GM21360 (cell line): ENCODE data around the gene CELA2B.
"Not testable (repeated sequence)": the region's sequence is repeated elsewhere in the genome, so short reads cannot be mapped to it uniquely, and the experiment has no call there.

Experiments
- ATAC-seq: cut with Tn5 transposase; IDR thresholded peaks from one replicate; pipeline ENCODE4 v1.9.1; 2021; ENCODE audit warnings: mild to moderate bottlenecking, moderate library complexity; ENCODE audit not compliant: unreplicated experiment

CELA2B gene

DNA sequence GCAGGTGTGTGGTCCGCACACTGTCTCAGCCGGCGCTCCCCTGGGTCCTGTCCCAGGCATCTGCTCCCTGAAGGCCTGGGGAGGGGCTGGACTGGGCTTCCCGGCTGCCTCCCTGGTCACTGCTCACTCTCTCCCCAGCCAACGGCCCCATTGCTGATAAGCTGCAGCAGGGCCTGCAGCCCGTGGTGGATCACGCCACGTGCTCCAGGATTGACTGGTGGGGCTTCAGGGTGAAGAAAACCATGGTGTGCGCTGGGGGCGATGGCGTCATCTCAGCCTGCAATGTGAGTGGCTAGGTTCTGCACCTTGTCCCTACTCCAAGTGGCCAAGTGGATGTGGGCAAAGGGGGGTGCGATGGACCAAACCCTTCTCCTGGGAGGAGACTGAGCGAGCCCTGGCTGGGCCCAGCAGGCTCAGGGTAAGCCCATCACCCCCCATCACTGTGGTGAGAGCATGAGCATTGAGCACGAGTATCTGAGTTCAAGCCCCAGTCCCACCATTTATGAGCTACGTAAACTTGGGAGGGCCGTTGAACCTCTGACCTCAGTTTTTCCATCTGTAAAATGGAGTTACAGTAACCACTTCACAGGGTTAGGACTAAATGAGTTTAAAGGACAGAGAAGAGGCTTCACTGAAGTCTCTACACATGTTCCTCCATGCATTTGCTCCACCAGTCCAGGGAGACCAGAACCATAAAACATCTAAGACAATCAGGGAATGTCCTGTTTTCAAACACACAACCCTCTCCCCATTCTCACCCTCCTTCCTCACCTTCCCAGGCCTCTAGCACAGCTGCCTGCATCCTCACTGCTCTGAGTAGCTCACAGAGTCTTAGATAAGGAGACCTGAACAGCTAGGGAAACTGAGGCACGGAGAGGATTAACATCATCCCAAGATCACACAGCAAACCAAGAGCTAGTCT, 31.2 kb upstream of the CELA2B start:
- no peak for ATAC-seq

DNA sequence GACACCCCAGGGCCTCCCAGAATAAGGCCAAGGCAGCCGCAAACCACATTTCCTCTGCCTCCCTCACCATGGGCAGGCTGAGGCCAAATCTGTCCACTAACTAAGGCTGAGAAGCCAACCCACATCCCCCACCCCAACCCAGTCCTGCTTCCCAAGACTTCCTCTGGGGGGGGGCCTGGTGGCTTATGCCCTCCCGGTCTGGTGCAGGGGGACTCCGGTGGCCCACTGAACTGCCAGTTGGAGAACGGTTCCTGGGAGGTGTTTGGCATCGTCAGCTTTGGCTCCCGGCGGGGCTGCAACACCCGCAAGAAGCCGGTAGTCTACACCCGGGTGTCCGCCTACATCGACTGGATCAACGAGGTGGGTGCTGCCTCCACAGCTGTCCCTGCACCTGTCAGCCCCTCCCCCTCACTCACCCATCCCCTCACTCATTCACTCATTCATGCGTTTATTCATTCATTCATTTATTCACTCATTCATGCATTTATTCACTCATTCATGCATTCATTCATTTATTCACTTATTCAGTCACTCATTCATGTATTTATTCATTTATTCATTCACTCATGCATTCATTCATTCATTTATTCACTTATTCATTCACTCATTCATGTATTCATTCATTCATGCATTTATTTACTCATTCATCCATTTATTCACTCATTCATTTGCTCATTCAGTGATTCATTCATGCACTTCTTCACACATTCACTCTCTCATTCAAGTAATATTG, 30.3 kb upstream of the CELA2B start:
- no peak for ATAC-seq

DNA sequence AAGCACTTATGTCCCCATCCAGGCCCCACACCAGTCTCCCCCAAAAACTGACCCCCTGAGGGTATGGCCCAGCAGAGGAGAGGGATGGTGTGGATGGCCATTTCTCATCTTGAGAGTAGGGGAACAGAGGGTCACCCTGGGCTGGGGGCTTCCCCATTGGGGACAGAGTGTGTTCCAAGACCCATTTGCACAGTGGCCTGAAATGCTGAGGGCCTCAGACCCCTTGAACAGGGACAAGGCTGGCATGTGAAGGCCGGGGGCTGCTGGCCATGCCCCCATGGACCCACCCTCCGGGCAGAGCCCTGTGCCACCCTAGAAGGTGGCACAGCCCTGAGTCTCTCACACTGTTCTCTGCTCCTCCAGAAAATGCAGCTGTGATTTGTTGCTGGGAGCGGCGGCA, 29.7 kb upstream of the CELA2B start:
- no peak for ATAC-seq

DNA sequence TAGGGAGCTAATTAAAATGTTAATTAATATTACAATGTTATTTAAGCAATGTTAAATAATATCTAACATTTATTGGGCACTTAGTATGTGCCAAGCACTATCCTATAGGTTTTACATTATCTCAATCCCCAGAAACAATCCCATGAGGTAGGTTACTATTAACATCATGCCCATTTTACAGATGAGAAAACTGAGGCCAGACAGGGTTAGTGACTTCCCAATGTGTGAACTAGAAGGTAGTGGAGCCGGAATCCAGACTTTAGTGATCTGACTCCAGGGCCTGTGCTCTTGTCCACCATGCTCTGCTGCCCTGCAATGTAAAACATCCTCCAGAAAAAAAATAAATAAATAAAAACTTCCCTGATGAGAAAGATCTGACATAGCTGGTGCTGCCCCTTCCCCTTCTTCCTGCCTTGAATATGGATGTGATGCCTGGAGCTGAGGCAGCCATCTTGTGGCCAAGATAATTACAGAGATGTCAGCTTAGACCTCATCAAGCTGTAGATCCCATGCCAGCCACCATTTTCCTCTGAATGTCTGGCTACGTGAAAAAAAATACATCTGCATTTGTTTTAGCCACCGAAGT, 26.9 kb upstream of the CELA2B start:
- no peak for ATAC-seq

DNA sequence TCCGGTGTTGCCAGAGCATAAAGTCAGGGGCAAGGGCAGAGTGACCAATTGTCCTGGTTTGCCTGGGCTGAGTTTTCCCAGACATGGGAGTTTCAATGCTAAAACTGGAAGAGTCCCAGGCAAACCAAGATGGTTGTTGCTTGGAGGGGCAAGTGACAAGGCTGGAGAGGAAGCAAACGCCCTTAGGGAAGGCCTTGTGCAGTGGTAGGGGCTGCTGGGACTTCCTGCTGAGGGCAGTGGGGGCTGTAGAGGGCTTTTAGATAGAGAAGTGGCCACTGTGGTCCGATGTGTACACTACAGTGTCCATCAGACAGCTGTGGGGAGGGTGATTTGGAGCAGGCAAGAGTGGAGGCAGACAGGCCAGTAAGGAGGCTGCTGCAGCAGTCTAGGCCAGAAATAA, 26.3 kb upstream of the CELA2B start:
- no peak for ATAC-seq

DNA sequence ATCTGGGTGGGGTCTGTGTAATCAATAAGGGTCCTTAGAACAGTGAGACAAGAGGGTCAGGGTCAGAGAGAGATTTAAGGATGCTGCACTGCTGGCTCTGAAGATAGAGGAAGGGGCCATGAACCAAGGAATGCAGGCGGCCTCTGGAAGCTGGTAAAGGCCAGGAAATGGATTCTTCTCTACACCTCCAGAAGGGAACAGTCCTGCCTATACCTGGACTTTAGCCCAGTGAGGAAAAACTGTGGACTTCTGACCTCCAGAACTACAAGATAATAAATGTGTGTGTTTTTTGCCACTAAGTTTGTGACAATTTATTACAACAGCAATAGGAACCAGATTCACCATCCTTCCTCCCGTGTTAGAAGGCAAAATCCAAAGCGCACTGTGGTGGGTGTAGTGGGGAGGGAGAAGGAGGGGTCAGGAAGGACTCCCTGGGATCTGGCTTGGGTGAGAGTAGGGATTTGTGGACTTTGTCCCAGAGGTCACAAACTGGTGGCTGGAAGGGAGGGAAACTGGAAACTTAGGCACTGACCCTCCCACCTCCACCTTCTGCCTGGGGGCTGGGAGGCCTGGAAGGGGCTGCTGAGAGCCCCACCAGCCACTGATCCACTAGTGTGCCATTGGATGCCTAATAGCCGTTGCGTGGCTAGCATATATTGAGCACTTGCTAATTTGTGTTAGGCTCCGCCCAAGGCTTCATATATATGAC, 24.7 kb upstream of the CELA2B start:
- ATAC-seq = no peak

DNA sequence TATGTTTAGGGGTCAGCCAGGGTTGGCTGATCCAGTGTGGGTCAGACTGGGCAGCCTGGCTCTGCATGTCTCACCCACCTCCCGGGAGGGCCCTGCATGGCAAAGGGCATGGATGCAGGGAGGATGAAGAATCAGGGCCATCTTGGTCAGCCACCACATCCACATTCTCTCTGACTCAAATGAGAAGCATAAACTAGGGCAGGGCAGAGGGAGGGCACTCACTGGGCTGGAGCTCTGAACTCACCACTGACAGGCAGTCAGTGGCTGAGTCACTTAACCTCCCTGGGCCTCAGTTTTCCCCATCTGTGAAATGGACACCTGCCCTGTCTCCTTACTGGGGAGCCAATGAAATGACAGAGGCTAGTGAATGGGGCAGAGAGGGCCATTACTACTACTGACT, 23.7 kb upstream of the CELA2B start:
- ATAC-seq = no peak

DNA sequence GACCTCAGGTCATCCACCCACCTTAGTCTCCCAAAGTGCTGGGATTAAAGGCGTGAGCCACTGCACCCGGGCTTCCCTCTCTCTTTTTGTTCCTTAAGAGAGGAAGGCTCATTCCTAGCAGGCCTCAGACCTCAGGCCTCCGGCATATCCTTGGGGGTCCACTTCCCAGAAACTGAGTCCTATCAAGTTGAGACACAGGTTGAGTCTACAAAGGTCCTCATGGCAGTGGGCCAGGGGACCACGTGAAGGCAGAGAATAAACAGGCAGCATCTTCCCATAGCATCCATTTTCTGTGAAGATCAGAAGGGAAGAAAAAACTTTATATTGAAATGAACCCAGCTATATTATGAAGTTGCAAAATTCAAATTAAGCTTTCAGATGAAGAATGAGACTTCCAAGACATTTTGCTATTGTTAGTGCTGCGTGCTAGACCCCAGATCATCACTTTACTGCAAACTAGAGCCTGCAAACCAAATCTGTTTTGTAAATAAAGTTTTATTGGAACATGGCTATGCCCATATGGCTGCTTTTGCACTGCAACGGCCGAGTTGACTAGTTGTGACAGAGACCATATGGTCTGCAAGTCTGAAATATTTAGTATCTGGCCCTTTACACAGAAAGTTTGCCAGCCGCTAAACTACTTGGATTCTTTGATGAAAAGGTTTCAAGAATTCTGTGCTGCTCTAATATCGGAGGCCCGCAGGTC, 22.9 kb upstream of the CELA2B start:
- no peak for ATAC-seq

DNA sequence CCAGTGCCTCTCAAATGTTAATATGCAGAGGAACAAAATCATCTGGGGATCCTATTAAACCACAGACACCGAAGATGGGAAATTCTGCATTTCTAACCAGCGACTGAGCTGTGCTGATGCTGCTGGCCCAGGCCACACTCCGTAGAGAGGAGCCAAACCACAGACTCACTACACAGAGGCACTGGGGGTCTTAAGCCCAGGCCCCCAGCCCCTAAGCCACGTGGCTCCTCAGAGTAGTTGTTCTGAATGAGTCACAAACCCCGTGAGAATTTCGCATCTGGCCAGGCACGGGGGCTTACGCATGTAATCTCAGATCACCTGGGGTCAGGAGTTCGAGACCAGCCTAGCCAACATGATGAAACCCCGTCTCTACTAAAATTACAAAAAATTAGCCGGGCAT, 22.2 kb upstream of the CELA2B start:
- no peak for ATAC-seq

DNA sequence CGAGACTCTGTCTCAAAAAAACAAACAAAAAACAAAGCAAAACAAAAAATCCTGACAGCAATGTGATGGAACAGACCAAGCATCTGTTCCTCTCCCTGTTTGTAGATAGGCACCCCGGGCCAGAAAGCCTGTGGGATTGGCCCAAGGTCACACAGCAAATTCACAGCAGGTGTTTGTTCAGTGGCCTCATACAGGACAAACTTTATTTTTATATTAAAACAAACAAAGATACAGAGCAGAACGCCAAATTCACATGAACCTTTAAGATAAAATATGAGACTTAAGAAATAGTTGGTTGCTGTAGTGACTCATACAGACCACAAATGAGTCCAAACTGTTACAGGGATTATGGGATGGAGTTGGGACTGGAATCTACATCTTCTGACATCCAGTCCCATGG, 21.6 kb upstream of the CELA2B start:
- no peak for ATAC-seq

DNA sequence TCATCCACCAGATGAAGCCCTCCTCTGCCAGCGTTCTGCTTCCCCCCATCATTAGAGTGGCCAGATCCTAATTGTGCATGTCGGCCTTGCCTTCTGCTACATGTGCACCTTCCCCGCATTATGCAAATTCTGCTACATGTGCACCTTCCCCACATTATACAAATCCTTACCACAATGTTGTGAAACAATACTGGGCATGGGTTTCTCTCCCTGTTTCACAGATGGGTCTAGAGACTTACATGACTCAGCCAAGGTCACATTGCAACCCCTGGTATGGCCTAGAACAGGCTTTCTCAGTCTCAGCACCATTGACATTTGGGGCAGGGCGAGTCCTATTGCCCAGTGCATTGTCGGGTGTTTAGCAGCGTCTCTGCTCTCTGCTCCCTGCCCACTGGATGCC, 20.4 kb upstream of the CELA2B start:
- ATAC-seq = no peak

DNA sequence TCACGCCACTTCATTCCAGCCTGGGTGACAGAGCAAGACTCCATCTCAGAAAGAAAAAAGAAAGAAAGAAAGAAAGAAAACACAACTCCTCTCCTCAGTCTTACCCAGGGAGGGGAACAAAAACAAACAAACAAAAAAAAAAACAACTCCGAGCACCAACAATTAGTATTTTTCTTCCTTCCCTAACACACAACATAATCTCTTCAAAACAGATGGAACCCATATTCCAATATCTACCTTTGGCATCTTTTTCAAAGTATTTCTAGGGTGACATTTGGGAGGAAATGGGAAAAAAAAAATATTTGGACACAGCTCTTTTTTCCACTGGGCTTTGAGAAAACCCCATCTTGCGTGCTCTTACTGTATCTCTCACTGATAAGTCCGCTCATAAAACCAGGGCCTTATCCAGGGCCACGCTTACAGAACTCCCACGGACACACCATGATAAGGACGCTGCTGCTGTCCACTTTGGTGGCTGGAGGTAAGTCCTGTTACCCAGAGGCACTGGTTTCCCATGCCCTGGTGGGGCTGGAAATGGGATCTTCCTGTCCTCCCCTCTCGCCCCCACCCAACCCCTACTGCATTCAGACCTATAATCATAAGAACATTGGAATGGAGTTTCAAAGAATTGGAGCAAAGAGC, 19.5 kb upstream of the CELA2B start, which contains the start of gene CELA2A:
CELA2A (plus strand) TSS at position 420 of the 642 bp plus-strand sequence; CDS start at position 442, 22 bp downstream.
- no peak for ATAC-seq

DNA sequence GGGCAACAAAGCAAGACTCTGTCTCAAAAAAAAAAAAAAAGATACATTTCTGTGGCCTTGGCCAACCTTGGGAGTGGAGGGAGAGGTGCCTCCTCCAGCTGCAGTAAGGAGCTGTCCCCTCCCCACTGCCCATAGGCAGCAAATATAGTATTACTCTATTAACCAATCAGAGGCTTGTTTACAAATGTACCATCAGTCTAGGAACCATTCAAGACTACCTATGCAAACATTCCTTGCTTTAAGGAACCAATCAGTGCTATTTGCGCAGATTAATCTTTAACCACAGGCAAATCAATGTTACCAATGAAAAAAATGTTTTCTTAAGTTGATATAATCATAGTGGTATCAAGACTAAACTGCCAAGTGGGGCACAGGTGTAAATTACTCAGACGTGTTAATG, 18.3 kb upstream of the CELA2B start:
- no peak for ATAC-seq

DNA sequence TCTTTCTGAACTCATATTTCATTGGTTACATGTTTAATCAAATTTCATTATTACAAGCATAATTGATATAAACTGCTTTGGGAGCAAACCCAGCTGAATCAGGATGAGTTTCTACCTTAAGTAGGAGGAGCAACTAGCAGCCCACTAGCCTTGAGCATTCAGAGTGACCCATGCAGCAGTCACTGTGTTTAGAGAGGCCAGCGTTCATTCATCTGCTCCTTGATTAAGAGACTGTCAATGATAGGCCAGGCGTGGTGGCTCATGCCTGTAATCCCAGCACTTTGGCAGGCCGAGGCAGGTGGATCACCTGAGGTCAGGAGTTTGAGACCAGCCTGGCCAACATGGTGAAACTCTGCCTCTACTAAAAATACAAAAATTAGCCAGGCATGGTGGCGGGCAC, 17.5 kb upstream of the CELA2B start:
- ATAC-seq = not testable (repeated sequence)

DNA sequence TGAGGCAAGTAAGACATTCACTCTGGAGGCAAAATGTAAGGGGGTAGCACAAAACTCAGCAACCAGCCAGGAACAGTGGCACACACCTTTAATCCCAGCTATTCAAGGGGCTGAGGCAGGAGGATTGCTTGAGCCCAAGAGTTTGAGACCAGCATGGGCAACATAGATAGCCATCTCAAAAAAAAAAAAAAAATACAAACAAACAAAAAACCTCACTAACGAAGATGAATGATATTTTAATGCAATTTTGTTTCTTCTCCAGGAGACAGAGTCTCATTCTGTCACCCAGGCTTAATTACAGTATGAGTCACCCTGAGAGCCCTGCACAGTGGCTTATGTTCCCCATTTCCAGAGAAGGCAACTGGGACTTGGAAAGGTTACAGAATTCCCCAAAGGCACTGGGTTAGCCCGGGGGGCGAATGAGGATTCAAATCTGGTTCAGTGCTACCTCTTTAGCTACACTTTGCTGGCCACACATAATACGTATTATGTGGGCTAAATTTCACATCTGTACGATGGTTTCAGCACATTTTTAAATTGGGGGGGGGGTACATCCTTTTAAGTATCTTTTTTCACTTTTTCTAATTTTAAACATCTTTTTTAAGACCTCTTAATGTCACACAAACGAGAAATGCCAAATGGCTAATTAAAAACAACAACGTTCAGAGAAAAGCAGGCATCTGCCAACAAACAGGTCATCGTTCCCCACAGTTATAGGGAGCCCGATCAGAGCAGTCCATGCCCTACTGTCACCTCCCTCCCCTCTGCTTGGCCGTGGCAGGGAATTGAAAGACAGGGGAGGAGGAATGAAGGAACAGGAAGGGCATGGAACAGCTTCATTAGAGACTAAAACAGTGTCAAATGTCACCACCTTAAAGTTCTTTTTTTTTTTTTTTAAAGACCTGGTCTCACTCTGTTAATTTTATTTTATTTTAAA, 15.9 kb upstream of the CELA2B start:
- no peak for ATAC-seq

DNA sequence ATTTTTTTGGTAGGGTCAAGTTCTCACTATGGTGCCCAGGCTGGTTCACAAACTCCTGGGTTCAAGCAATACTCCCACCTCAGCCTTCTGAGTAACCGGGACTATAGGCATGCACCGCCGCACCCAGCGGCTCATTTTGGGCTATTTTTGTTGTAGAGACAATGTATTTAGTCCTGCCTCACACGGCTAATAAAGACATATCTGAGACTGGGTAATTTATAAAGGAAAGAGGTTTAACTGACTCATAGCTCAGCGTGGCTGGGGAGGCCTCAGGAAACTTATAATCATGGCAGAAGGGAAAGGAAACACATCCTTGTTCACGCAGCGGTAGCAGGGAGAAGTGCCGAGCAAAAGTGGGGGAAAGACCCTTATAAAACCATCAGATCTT, 15.2 kb upstream of the CELA2B start:
- no peak for ATAC-seq

DNA sequence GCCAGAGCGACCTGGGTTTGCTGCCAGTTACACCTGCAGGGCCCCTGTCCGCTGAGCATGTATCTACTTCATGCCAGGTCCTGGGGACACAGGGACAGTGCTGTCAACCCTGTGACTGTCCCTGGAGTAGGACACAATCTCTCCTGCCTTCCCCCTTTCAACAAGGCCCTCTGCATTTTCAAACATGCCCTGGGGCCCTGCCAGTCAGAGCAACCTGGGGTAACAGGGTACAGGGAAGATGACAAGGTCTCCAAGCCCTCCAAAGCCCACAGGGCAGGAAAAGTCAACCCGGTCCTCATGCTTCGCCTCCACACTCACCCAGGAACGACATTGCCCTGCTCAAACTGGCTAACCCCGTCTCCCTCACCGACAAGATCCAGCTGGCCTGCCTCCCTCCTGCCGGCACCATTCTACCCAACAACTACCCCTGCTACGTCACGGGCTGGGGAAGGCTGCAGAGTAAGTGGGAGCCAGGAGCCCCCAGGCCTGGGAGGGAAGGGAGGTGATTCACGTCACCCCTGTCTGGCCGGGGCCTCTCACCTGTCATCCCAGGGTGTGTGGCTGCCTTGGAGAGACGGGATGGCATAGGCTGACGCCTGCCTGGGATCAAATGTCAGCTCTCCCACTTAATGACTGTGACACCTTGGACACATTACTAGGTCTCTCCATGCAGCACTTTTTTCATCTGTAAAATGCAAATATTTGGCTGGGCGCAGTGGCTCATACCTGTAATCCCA, 12.7 kb upstream of the CELA2B start:
- not testable (repeated sequence) for ATAC-seq

DNA sequence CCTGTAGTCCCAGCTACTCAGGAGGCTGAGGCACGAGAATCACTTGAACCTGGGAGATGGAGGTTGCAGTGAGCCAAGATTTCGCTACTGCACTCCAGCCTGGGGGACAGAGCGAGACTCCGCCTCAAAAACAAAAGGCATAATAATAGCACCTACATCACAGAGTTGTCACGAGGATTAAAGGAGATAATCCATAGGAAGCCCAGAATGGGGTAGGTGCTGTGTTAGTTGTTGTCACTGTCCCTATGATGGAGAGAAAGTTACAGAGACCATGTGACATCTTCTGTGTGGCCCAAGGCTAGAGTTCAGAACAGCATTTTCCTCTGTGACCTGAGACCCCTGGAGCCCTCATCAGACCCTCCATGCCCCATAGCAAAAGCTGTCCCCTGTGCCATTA, 12.0 kb upstream of the CELA2B start:
- ATAC-seq = not testable (repeated sequence)
